ENCODE data around the gene CCNQ. TPM values are rescaled to one million over a fixed set of nuclear protein-coding genes. Genes with fewer than 3 reads are reported as not detected.

Gene CCNQ
- total and polyA plus RNA-seq, 2 experiments from 2014 or later: 34.5 to 45.5 TPM

DNA sequence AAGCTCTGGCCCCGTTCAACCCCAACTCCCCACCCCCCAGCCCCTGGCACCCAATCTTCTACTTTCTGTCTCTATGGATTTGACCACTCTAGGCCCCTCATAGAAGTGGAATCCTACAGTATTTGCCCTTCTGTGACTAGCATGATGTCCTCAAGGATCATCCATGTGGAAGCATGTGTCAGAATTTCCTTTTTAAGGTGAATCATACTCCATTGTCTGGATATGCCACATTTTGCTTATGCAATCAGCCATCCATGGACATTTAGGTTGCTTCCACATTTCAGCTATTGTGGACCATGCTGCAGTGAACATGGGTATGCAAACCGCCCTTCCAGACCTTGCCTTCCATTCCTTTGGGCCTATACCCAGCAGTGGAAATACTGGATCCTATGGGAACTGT lies 15.5 kb downstream of the CCNQ start:
- Histone ChIP-seq H3K79me2 (ENCODE audit: insufficient read depth) (no peaks in the 10 kb centered on the region), H3F3A (ENCODE audit: insufficient read depth) (no peaks in the 10 kb centered on the region), H3K9me2 (ENCODE audit: insufficient read depth) (no peaks in the 10 kb centered on the region), H3K9me3 (ENCODE audit: low read depth) (no peaks in the 10 kb centered on the region), H3K4me2 (ENCODE audit: unreplicated experiment) (no peak overlapping the region), H3K27me3 (replicated peaks; ENCODE audit: insufficient read depth) (no peaks in the 10 kb centered on the region), H3K27ac (no peak overlapping the region), H2AFZ (no peak overlapping the region), H4K20me1 (ENCODE audit: insufficient read depth) (no peaks in the 10 kb centered on the region), H3K36me3 (ENCODE audit: low read depth) (no peaks in the 10 kb centered on the region), H3K9ac (no peak overlapping the region), H3K4me1 (ENCODE audit: insufficient read depth) (no peaks in the 10 kb centered on the region), H3K4me3 (no peak overlapping the region)
- peak; percentile 26 for DNase-seq
- in situ Hi-C loops (cut with MboI): no loop called here
- 60 to 90% methylated on average over 1 to 2 of the region's 2 CpGs for WGBS, 2 experiments (ENCODE audit: low coverage in 1 of 2, low lambda C conversion rate in 2 of 2, missing lambda C conversion rate in 2 of 2)
- TF ChIP-seq EZH2 (IDR thresholded peaks at IDR 0.05; ENCODE audit: insufficient read depth, poor library complexity, severe bottlenecking): no peak
- TF ChIP-seq EZH2phosphoT487 (IDR thresholded peaks at IDR 0.05; ENCODE audit: insufficient read depth, low read depth): no peak

DNA sequence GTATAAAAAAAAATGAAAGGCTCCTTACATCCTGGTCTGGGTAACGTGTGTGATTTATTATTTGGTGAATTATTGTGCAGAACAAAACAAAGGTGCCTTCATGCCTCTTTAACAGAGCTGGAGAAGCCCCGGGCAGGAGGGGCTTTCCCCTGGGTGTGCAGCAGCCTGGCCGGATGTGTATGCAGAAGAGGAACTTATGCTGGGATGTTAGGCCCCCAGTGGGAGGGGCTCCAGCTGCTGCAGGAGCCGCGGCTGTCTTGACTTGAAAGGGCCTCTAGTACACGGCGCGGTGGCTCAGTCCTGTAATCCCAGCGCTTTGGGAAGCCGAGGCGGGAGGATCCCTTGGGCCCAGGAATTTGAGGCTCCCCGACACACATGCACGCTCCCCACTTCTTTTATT lies 16.0 kb downstream of the CCNQ start:
- Histone ChIP-seq H3K36me3 (ENCODE audit: low read depth) (no peaks in the 10 kb centered on the region), H3K9me3 (ENCODE audit: low read depth) (no peaks in the 10 kb centered on the region), H4K20me1 (ENCODE audit: insufficient read depth) (no peaks in the 10 kb centered on the region), H3K4me2 (ENCODE audit: unreplicated experiment) (no peak overlapping the region), H3K27ac (no peak overlapping the region), H3K27me3 (replicated peaks; ENCODE audit: insufficient read depth) (no peaks in the 10 kb centered on the region), H2AFZ (no peak overlapping the region), H3K9me2 (ENCODE audit: insufficient read depth) (no peaks in the 10 kb centered on the region), H3K9ac (no peak overlapping the region), H3F3A (ENCODE audit: insufficient read depth) (no peaks in the 10 kb centered on the region), H3K4me1 (ENCODE audit: insufficient read depth) (no peaks in the 10 kb centered on the region), H3K79me2 (ENCODE audit: insufficient read depth) (no peaks in the 10 kb centered on the region), H3K4me3 (no peak overlapping the region)
- TF ChIP-seq EZH2 (IDR thresholded peaks at IDR 0.05; ENCODE audit: insufficient read depth, poor library complexity, severe bottlenecking): no peak
- in situ Hi-C loops (cut with MboI): no loop called here
- no peak for DNase-seq
- 23 to 45% methylated on average over 7 to 13 of the region's 13 CpGs for WGBS, 2 experiments (ENCODE audit: low coverage in 1 of 2, low lambda C conversion rate in 2 of 2, missing lambda C conversion rate in 2 of 2)

DNA sequence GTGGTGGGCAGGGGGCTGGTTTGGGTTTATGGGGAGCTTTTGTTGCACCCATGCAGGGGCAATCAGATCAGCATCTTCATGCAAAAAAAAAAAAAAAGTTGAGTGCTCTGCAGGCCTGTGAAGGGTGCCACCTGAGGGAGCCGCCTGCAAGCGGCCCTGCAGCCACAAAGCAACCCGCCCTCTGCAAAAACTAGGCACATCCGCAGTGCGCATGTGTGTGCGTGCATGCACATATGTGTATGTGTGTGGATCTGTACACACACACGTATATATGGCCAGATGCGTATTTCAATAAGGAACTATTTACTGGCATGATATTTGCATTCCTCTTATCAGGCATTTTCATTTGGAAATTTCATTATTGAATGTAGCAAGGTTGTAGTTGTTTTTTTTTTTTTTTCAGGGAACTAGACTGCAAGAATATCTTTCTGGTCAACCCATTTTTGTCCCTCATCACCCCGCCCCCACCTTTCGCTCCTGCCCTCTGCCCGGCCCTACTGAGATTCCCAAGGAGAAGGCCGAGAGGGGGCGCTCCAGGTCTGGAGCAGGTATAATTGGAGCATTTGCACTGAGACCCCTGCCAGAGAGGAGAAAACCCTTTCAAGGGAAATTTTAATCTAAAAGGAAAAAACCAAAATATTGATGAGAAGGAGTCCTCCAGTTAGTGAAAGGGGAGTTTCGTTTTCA lies 18.1 kb downstream of the CCNQ start:
- Histone ChIP-seq H3K4me3 (no peak overlapping the region), H3K9me2 (ENCODE audit: insufficient read depth) (no peaks in the 10 kb centered on the region), H3K9ac (no peak overlapping the region), H3K27ac (no peak overlapping the region), H4K20me1 (ENCODE audit: insufficient read depth) (no peaks in the 10 kb centered on the region), H3K36me3 (ENCODE audit: low read depth) (no peaks in the 10 kb centered on the region), H3K4me1 (ENCODE audit: insufficient read depth) (no peaks in the 10 kb centered on the region), H3K9me3 (ENCODE audit: low read depth) (no peaks in the 10 kb centered on the region), H2AFZ (no peak overlapping the region), H3F3A (ENCODE audit: insufficient read depth) (no peaks in the 10 kb centered on the region), H3K27me3 (replicated peaks; ENCODE audit: insufficient read depth) (no peaks in the 10 kb centered on the region), H3K4me2 (ENCODE audit: unreplicated experiment) (no peak overlapping the region), H3K79me2 (ENCODE audit: insufficient read depth) (no peaks in the 10 kb centered on the region)
- DNase-seq: no peak
- WGBS, 2 experiments (ENCODE audit: low coverage in 1 of 2, low lambda C conversion rate in 2 of 2, missing lambda C conversion rate in 2 of 2): 69 to 80% methylated on average over 8 to 14 of the region's 14 CpGs
- in situ Hi-C loops (cut with MboI): no loop called here
- TF ChIP-seq EZH2 (IDR thresholded peaks at IDR 0.05; ENCODE audit: insufficient read depth, poor library complexity, severe bottlenecking) (no peak), EZH2phosphoT487 (IDR thresholded peaks at IDR 0.05; ENCODE audit: insufficient read depth, low read depth) (no peak)

DNA sequence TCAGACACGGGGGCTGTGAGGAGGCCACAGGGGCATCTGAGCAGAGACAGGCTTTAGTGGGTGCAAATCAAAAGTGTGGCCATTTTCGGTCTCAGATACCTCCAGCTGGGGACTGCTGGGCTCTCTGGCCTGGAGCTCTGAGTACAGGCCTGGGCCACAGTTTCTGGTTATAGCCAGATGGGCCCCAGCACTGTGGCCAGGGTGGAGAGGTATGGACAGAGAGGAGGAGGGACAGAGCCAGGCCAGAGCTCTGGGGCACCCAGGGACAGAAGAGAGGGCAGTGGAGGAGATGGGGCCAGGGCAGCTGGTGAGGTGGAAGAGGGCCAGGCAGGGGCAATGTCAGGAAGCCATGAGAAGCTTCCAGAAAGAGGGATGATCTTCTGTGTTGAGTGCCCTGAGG lies 20.1 kb downstream of the CCNQ start:
- Histone ChIP-seq H3K79me2 (ENCODE audit: insufficient read depth) (no peaks in the 10 kb centered on the region), H3K4me2 (ENCODE audit: unreplicated experiment) (no peak overlapping the region), H3K9ac (no peak overlapping the region), H3F3A (ENCODE audit: insufficient read depth) (no peaks in the 10 kb centered on the region), H3K27ac (no peak overlapping the region), H3K4me3 (no peak overlapping the region), H3K9me2 (ENCODE audit: insufficient read depth) (no peaks in the 10 kb centered on the region), H3K9me3 (ENCODE audit: low read depth) (no peaks in the 10 kb centered on the region), H4K20me1 (ENCODE audit: insufficient read depth) (no peaks in the 10 kb centered on the region), H2AFZ (no peak overlapping the region), H3K4me1 (ENCODE audit: insufficient read depth) (no peaks in the 10 kb centered on the region), H3K36me3 (ENCODE audit: low read depth) (no peaks in the 10 kb centered on the region), H3K27me3 (replicated peaks; ENCODE audit: insufficient read depth) (no peaks in the 10 kb centered on the region)
- WGBS, 2 experiments (ENCODE audit: low coverage in 1 of 2, low lambda C conversion rate in 2 of 2, missing lambda C conversion rate in 2 of 2): 40 to 70% methylated on average over 1 to 2 of the region's 2 CpGs
- in situ Hi-C loops (cut with MboI): no loop called here
- TF ChIP-seq EZH2phosphoT487 (IDR thresholded peaks at IDR 0.05; ENCODE audit: insufficient read depth, low read depth) (no peak), EZH2 (IDR thresholded peaks at IDR 0.05; ENCODE audit: insufficient read depth, poor library complexity, severe bottlenecking) (no peak)
- no peak for DNase-seq
